H1 (cell line): ENCODE results near the gene MEX3D.

Source experiments
- ATF3 ChIP-seq: IDR thresholded peaks from 2 replicates; pipeline ENCODE4 v1.6.1; 2011; ENCODE audit warnings: low read depth, mild to moderate bottlenecking, low read length; ENCODE audit not compliant: insufficient read depth
- BCL11A ChIP-seq, 2 experiments: IDR thresholded peaks; one replicate each; pipeline ENCODE4 v1.6.1; 2011; ENCODE audit warnings: low read depth in 2 of 2, low read length in 2 of 2, mild to moderate bottlenecking in 2 of 2
- CTCF ChIP-seq, 3 experiments: IDR thresholded peaks; 1 replicate in 2 of 3; 2 replicates in 1 of 3; pipeline versions ENCODE4 v1.5.1 to v1.6.1; 2011; ENCODE audit warnings: low read length in 3 of 3, mild to moderate bottlenecking in 3 of 3, inconsistent platforms in 2 of 3, low read depth in 1 of 3, moderate library complexity in 1 of 3; ENCODE audit not compliant: insufficient read depth in 1 of 3; ENCODE audit errors: control extremely low read depth in 1 of 3
- EZH2 ChIP-seq: fragments of 200-600 bp; sonication (generic); IDR thresholded peaks from 2 replicates; pipeline ENCODE4 v1.7.1; 2012; ENCODE audit warnings: low read depth, mild to moderate bottlenecking, moderate library complexity, low read length, inconsistent platforms; ENCODE audit not compliant: severe bottlenecking
- JUND ChIP-seq: IDR thresholded peaks from 2 replicates; pipeline ENCODE4 v1.6.1; 2011; ENCODE audit warnings: mild to moderate bottlenecking, improper control_type of control experiment, low read length
- MAX ChIP-seq: IDR thresholded peaks from 2 replicates; pipeline ENCODE4 v1.6.1; 2012; ENCODE audit warnings: inconsistent platforms
- POLR2A ChIP-seq, 2 experiments: IDR thresholded peaks; 1 replicate in 1 of 2; 2 replicates in 1 of 2; pipeline ENCODE4 v1.6.1; 2011; ENCODE audit warnings: low read depth in 2 of 2, low read length in 2 of 2, mild to moderate bottlenecking in 2 of 2; ENCODE audit errors: control extremely low read depth in 1 of 2
- POLR2AphosphoS5 ChIP-seq: IDR thresholded peaks from 2 replicates; pipeline ENCODE4 v1.6.1; 2011; ENCODE audit warnings: low read depth, low read length
- SUZ12 ChIP-seq: fragments of 200-600 bp; sonication (generic); IDR thresholded peaks from 2 replicates; pipeline ENCODE4 v1.6.1; 2012; ENCODE audit warnings: mild to moderate bottlenecking, inconsistent platforms, low read length, moderate library complexity, mixed read lengths

- no peak for TF ChIP-seq EZH2
- TF ChIP-seq CTCF (IDR thresholded peaks at IDR 0.05; ENCODE audit: control extremely low read depth in 1 of 3, insufficient read depth in 1 of 3, low read depth in 1 of 3, low read length in 3 of 3) = no peak
- no peak for TF ChIP-seq JUND
- no peak for TF ChIP-seq BCL11A (IDR thresholded peaks at IDR 0.05; ENCODE audit: low read depth in 2 of 2, low read length in 2 of 2)
- no peak for TF ChIP-seq POLR2A (IDR thresholded peaks at IDR 0.05; ENCODE audit: control extremely low read depth in 1 of 2, low read depth in 2 of 2, low read length in 2 of 2)
- TF ChIP-seq MAX = no peak
- no peak for TF ChIP-seq POLR2AphosphoS5
- TF ChIP-seq ATF3 = no peak
- no peak for TF ChIP-seq SUZ12
These were observed 1.9 kb upstream of the MEX3D start for GRCh38 chr19:1569997-1570396.
